SKM-1 (cell line): Measurements from ENCODE around the gene DDAH1.

ENCODE experiments used
- DNase-seq: peaks from one replicate; lab custom pipeline; 2025; ENCODE audit not compliant: unreplicated experiment; lab: John Stamatoyannopoulos, UW

Gene DDAH1

DNA sequence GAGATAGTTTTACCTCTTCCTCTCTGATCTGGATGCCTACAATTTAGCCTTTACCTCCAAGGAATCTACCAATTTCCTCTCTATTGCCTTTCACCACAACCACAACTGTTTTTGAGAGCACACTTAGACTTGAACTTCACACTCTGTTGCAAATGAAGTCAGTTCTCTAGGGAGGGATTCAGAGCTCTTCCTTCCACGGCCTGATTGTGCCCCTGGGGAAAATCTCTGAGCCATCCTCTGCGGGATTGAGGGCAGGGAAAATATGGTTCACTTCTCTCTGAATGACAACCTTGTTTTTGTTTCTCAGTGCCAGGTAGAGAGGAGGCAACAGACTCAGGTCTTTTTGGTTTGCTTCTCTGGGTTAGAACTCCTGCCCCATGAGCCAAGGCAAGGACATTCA is 153.1 kb downstream of the DDAH1 start:
- DNase-seq, result no peak

DNA sequence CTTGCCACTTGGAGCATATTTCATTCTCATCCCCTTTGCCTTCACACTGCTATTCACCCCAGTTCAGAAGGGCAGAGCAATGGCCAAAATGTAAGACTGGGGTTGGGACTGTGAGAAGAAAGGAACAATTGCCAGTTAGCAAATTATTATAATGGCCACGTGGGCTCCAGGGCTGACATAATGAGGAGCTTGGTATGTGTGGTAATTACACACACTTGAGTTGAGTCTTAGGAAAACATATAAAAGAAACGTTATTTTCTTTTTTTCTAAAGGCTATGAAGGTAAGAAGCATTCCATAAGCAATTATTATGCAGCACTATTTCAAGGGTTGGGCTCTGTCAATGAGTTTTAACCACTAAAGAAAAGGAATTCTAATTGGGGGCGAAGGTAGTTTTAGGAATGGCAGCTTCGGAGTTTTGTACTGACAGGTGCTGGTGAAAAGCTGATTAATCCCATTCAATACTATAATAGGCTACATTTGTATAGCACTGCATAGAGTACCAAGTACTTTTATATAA is 156.1 kb downstream of the DDAH1 start:
- DNase-seq, result no peak

DNA sequence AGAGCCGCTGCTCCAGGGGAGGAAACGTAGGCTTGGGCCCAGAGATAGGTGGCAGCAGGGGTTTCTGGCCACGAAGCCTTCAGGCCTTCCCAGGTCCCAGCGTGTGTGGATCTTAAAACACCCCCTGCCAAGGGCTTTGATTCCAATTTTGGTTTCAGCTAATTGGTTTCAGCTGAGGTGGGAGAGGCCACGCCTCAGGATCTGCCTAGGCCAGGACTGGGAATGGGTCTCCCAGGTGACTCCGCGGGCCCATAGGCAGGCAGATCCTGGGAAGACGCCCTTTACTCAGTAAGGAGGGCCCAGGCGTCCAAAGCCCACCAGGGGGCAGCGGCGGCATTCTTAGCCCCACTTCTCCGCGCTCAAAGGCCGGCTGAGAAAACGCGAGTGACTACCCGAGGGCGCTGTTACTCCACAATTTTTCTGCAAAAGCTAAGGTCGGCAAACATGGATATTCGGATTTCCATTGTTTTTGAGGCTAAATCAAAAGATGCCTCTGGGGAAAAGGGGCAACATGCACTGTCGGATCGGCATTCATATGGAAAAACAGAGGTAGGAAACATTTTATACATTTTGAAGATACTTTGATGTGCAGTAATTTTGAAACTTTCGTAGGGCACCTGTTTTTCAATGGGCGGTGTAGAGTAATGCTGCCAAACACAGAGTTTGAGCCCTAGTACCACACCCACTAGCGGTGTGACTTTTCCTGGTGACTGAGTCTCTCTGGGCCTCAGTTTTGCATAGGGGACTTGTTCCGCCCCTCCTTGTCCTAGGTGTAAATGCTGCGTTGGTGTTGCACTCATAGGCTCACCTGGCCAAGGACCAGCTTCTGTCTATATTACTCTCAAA is 156.7 kb downstream of the DDAH1 start:
- peak; percentile 23 for DNase-seq

- DNase-seq, result no peak
Observed at GRCh38 chr1:85306236-85306635, 158.7 kb downstream of the DDAH1 start.

DNA sequence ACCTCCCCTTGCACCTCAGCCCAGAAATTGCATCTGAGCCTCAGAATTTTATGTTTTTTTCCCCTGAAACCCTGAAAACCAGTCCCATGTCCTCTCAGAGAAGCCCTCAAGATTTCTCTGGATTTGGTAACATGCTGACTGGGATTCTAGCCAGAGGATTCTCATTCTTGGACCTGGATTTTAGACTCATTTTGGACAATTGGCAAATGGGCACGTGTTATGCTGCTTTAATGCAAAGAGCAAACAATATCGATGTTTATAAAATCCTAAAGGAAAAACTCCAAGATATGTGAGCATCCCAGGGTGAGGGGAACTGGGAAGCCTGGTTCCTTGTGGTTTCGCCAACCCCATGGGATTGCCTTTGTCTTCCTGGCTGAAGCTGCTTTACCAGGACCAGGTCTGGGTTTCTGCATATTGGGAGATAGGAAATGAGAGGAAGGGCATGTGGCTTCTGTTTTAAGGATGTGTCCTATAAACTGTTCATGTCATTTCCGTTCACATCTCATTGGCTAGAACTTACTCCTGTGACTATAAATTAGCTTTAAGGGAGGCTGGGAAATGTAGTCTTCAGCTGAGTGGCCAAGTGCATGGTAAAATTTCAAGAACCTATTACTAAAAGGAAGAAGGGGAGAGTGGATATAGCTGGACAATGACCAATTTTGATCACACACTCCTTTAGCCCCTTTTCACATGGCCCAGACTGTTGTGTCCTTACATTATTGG is 161.4 kb downstream of the DDAH1 start:
- no peak for DNase-seq

DNA sequence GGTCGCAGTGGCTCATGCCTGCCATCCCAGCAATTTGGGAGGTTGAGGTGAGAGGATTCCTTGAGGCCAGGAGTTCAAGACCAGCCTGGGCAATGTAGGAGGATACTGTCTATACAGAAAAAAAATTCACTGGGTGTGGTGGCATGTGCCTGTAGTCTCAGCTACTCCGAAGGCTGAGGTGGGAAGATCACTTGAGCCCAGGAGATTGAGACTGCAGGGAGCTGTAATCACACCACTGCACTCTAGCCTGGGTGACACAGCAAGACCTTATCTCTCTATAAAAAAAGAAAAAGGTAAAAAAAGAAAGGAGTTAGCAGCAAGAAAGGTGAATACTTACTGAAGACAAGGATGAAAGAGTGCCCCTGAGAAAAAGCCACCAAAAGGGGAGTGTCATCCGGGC is 164.8 kb downstream of the DDAH1 start:
- no peak for DNase-seq

DNA sequence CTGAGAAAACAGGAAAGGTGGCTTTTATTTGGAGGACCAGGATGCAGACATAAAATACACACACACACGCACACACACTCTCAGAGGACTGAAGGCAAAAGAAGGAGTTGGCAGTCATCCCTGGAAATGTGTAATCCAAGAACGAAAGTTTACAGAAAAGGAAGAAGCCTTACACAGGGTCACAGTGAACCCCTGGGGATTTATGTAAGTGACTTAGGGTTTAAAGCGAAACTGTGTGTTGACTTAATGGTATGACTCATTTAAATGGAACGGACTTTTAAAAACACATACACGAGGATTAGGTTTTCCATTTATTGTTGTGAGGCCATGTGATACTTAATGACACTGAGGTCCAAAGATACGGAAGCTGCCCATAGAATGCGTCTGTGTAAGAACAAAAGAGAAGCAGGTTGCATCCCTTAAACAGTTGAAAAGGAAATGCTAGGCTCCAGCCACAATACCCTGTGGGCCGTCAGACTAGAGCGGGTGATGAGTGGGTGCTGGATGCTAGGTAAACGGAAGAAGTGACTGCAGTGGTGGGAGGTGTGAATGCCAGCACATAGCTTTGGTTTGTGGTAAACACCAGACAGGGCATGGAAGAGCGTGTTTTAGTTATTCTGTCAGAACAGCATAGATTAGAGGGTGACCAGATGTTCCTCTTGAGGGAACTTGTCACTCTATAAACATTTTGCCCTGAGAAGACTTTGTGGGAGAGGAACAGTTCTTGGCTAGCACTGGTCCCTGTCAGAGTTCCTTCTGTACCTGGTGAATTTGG is 166.9 kb downstream of the DDAH1 start:
- DNase-seq, result no peak

DNA sequence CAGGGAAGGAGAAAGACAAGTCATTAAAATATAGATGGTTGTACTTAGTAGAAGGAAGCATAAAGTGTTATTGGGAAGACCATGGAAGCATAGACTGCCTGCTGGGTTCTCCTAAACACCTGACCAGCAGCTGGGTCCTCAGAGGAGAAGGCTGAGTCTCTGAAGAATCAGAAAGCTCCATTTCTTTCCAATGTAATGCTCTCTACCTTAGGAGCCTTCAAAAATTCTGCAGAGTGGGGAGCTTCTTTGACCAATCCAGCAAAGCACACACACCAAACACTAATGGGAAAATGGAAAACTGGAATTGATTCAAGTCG is 167.5 kb downstream of the DDAH1 start:
- DNase-seq, result no peak

DNA sequence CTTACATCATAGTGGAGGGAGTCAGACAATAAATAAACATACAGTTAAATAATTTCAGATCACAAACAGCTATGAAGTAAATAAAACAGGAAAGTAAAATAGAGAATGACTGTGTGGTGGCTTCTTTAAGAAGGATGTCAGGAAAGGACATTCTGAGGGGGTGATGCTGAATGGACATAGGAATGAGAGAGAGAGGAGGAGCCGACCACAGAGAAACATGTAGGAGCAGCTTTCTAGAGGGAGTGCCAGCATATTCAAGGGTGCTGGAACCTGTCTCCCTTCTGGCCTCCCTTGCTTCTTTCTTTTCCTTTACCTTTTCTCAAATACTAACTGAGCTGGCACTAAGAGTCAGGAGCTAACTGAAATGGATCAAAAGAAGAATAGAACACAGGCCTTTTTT is 168.0 kb downstream of the DDAH1 start:
- no peak for DNase-seq

- DNase-seq, result no peak
Observed at GRCh38 chr1:85295654-85296053, 169.3 kb downstream of the DDAH1 start.

DNA sequence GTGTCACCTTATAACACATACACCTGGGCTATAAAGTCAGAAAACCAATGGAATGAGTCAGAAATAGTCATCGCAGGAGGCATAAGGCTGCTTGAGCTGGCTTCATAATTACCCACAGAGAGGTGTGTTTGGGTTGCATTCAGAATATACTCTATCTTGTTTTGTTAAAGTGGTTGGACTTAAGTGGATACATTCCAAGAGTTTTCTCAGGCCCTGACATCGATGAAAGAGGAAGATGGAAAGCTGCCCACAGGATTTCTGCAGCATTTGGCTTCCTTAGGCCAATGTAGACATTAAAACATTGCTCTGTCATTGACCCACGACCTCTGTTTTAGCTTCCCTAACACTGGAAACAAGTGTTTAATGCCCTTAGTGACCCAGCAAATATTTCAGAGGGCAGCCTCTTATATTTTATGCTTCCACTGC is 169.9 kb downstream of the DDAH1 start:
- DNase-seq, result no peak

- DNase-seq, result no peak
Observed at GRCh38 chr1:85290826-85291225, 174.1 kb downstream of the DDAH1 start.

GRCh38 chr1:85289848-85290335 is 175.1 kb downstream of the DDAH1 start:
- no peak for DNase-seq

DNA sequence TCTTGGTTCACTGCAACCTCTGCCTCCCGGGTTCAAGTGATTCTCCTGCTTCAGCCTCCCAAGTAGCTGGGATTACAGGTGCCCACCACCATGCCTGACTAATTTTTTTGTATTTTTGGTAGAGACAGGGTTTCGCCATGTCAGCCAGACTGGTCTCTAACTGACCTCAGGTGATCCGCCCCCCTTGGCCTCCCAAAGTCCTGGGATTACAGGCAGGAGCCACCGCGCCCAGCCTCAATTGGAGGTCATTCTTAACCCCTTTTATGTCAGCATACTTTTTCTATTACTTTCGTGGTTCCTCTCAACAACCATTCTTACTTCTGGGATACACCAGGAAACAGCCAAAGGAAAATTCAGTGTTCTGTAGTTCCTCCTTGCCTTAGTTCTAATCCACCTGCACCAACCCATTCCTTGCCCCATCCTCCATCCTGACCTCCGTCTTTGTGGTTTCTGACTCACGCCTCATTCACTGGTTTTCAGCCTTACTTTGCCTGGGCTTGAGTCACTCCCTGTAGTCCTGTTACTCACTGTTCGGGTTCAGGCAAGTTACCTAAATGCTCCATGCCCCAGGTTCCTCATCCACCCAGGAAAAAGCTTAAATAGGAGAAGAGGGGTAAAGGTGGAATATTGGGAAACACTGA is 175.6 kb downstream of the DDAH1 start:
- DNase-seq, result peak; percentile 13

GRCh38 chr1:85284202-85284601 is 180.8 kb downstream of the DDAH1 start:
- DNase-seq, result no peak

DNA sequence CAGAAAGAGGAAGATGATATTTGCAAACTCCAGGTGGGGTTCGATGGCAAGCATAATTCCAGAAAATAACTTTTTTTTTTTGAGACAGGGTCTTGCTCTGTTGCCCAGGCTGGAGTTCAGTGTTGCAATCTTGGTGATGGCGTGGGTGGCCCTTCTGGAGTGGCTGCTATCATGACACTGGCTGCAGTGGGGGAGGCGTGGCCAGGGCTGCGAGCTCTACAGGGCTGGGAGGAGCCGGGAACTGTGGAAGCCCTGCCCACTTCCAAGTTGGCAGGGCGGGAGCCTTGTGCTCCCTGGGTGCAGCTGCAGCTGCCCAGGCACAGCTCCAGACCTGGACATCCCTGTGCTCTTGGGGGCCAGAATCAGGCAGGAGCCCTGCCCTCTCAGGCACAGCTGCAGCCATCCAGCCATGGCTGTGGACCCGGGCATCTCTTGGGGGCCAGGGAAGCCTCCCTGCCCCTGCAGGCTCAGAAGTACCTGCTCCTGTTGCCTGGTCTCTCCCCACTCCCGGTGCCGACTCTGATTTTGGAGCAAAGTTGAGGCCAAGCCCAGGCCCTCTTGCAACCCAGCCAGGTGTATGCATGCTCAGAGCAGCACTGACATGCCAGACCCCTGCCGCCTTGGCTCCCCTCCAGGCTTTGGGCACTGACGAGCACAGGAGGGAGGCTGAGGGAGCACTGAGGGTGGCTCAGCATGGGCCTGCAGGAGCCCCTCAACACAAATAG is 181.3 kb downstream of the DDAH1 start:
- DNase-seq, result no peak

GRCh38 chr1:85282424-85282823 is 182.5 kb downstream of the DDAH1 start:
- DNase-seq, result no peak

DNA sequence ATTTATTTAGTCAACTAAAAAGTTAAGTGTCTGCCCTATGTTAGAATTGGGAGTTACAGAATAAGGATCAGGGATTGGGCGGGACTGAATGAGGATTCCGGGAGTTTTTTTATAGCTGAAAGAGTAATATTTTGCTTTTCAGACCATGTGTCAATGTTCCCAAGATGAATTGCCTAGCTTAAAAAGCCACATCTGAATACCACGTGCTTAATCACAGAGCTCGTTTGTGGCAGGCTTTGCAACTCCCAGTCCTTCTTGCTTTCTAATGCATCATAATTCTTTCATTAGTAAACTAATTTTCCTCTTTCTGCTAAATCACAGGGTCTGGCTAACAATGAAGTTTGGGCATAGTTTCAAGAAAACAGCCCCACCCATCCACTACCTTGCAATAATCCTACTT is 184.3 kb downstream of the DDAH1 start:
- no peak for DNase-seq

DNA sequence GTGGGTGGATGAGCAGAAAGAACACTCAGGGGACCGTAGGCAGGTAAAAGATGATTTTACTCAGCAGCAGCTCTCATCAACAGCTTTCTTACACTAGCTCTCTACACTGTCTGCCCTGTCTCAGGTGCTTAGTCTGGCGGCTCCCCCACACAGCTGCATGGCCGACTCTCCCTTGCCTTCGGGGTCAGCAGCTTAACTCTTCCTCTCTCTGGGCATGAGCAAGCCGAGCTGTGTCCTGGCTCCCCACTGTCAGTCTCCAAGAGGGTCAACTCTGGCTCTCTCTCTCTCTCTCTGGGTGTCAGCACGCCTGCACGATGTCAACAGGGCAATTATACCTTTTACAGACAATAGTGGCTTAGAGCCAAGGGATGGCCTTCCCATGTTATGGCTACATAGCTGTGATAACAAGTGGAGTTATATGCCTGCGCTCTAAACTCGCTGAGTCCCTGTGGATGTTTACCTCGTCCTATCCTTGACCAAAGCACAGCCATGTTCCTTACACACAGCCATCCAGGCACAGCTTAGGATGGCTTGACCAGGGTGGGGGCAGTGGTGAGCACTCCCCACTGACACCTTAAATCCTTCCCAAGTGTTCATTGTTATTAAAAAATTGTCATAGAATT is 185.4 kb downstream of the DDAH1 start:
- no peak for DNase-seq

DNA sequence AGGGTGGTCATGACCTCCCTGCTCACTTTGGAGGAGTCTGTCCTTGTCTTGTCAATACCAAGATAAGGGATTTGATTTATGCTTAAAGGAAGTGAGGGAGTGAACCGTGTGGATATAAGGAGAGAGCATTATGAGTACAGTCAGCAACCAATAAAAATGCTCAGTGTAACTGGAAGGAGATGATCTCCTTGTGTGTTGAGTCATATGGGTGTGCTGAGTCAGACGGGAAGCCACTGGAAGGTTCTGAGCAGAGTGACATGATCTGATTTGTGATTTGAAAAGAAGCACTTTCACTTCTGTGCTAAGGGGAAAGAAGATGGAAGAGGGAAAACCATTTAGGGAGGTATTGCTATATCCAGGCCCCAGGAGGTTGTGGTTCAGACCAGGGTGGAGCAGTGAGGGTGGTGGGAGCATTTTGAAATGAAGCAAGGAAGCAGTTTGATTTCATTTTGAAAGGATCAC is 186.1 kb downstream of the DDAH1 start:
- no peak for DNase-seq
